Dermis blood vessel endothelial cell (primary cell): Measurements from ENCODE around the gene KRT4. TPM values are rescaled to one million over a fixed set of nuclear protein-coding genes. Genes with fewer than 3 reads are reported as not detected.
A peak's percentile ranks its signal among the peaks of the same experiment; 100 is the strongest.

Experiments
- DNase-seq: peaks from one replicate; pipeline ENCODE4 v3.0.0; 2010
- total RNA-seq: library from RNA; depleted of rRNA; stranded (reverse); fragments of >200 nt; gene quantifications from 2 replicates; pipeline ENCODE4 v1.2.3, GENCODE V29; 2014

The KRT4 gene
- total RNA-seq, 1 donor from 2014 or later = not detected

DNA sequence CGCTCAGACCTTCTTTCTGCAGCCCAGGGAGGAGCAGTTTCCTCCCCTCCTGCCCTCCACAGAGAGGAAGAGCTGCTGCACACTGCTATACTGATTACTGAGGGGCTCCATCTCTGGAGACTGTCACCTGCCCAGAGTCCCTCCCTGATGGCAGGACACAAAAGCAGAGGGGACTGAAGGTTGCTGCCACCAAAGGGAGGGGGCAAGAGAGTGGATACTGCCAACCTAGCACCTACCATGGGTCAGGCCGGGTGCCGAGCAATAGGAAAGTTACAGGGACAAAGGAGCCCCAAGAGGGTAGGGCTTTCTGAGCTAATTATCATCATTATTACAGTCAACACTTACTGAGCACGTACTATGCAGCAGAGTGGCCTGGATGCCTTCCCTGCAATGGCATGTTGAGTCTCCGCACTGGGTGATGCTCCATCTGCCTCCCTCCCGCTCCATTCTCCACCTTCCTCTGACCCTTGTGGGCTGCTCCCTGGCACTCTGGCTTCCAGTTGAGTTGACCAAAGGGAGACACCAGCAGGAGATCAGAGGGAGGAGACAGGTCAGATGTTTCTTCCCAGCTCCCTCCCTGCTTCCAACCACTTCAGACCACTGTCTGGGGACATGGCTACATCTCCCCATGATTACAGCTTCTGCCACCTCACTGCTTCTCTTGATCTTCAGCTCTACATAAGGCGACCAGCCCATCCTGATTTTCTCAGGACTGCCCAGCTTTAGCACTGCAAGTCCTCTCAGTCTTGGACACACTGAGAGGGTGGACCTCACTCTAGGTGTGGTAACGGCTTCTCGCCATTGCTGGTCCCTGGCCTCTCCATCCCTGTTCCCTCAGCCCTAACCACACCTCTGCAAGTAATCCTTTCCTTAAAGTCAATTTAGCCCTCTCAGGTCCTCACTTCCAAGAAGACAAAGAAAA is 22.8 kb upstream of the KRT4 start:
- DNase-seq = no peak

DNA sequence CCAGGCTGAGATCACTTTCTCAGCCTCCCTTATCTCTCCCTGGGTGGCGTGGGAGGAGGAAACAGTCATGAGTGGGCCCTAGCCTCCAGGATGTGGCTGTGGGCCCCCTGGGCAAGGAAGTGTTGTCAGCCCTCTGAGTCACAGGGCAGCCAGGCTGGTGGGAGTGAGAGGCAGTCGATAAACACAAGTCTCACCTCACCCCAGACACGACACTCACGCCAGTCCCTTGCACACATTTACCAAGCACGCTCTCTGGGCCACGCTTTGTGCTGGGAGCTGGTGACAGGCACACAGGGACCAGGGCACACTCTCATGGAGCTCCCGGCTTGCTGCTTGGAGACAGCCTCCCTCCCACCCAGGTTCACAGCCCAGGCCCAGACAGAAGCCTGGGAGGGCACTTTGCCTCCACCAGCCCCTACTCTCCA is 22.1 kb upstream of the KRT4 start:
- DNase-seq = peak; percentile 55

DNA sequence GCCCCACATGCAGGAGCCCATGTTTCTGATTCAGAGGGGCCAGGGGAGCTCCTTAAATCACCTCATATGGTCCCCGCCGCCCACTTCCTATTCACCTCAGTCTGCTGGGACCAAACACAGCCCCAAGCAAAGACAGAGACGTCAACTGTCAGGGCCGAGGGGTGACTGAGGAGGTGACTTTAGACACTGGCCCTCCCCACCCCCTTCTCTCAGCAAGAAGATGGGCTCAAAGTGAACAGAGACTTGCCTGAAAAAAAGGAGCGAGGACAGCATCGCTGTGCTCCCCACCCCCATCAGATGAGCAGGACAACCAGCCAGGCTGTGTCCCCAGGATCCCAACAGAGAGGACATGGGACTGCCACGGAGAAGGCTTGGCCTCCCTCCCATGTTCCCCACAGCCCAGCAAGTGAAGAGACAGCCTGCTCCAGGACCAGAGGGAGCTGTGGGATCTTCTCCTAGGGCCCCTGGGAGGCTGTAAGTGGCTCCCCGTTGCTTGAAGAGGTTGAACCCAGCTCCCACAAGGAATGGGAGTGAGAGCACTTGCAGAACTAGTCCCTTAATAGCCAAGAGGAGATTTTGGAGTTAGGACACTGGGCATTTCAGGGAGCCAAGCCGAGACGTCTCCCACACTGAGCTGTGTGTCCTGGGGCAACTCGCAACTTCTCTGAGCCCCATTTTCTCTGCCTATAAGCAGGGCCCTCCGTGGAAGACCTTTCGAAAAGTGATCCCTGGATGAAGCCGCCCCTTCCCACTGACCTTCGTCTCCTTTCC is 21.5 kb upstream of the KRT4 start:
- no peak for DNase-seq

DNA sequence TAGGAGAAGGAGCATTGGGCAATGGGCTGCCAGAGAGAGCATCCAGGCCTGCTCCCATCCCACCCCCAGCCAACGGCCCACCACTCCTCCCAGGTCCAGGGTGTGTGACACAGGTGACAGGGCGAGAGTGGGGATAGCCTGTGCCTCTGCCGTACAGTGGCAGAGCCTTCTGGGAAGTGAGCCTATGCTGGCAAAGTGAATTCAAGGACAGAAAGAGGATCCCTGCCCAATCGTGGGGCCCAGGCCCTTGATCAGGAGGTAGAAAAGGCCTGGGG is 20.7 kb upstream of the KRT4 start:
- DNase-seq = no peak

DNA sequence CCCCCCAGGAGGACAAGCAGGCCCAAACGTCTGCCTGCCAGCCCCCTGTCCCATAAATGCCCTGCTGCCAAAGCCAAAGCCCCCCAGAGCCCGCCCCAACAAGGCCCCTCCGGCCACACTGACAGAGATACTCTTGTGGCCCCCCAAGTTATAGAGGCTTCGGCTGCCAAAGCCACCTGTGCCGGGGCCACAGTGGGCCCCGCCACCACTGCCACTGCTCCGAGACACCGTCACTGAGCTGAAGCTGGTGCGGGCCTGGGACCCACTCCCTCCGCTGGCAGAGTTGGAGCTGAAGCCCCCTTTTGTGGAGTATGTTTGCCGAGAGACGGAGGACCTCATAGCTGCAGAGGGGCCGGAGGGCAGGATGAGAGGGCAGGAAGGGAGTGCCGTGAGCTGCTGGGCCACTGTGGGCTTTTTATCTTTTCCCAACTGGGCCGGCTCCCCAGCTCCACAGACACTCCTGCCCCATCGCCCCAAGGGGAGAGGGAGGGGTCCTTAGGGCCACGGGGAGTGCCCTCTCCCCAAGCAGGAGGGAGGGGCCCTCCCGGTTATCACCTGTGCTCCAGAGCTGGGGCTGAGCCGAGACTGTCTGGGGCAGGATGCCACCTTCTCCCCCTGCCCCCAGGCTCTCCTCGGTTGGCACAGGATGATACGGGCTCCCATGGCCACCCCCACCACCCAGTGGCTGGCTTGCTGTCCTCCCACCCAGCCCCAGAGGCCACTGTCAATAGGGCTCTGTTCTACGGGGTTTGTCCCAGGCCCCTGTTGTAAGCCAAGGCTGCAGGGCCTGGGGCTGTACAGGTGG is 20.2 kb upstream of the KRT4 start, which contains the start of gene KRT79:
KRT79 (minus strand) TSS at position 390 of the 805 bp plus-strand sequence; CDS start at position 339, 51 bp downstream.
- DNase-seq = no peak

DNA sequence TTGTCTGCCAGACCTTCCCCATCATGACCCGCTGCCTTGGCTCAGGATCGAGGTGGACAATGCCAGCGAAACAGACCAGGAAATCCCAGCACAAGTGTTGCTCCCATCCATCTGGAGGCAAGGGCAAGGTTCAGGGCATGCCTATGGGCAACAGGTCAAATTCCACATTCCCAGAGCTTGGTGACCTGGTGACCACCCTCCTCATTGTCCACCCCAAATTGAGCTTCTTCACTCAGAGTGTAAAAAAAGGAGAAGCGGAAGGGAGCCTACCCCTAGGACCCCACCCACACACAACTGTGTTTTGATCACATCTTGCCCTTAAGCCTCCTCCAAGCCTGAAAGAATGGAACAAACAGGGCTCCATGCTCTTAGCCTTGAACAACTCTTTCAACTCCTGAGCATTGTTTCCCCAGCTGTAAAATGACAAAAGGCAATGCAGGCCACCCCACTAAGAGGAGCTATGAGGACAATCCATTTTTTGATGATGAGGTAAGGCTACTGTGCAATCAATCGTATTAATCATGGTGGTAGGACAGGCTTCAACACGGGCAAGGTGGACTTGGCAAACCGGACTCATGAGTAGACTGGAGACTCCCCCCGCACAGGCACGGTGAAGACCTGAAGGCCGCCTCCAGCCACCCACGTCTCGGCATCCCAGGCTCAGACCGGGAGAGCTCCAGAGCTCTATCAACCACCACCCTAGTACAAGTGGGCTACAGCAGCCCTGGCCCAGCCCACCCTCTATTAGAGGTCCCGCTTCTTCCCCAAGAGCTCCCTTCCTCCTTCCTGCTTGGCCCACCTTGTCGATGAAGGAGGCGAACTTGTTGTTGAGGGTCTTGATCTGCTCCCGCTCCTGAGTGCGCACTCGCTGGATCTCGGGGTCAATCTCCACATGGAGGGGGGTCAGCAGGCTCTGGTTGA is 19.3 kb upstream of the KRT4 start:
- no peak for DNase-seq

DNA sequence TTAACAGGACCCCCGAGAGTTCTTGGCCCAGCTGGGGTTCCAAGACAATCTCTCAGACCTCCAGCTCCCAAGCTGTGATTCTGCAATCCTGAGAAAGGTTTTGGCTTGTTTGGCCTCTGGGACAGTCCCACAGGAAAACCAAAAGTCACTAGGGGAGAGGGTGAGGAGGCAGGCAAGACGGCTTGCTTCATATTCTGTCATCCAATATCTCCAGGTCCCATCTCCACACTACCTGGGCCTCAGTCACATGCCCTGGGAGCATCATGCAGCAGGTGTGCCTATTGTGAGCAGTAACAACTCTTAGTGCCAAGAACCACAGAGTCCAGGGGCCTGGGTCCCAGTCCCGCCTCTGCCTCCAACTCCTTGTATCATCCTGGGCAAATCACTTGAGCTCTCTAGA is 18.5 kb upstream of the KRT4 start:
- DNase-seq = no peak

DNA sequence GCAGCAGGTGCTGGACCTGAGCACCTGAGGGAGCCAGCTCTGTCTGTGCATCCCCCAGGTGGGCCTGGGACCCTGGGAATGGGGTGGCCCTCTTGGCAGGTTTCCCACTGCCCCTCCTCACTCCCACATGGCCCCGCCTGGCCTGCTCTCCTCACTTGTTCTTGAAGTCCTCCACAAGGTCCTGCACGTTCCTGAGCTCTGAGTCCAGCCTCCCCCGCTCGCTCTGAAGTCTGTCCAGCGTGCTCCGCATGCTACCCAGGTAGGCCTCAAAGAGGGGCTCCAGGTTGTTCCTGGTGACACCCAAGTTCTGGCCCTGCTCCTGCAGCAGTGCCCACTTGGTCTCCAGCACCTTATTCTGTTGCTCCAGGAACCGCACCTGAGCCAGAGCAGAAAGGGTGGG is 17.3 kb upstream of the KRT4 start:
- DNase-seq = no peak

DNA sequence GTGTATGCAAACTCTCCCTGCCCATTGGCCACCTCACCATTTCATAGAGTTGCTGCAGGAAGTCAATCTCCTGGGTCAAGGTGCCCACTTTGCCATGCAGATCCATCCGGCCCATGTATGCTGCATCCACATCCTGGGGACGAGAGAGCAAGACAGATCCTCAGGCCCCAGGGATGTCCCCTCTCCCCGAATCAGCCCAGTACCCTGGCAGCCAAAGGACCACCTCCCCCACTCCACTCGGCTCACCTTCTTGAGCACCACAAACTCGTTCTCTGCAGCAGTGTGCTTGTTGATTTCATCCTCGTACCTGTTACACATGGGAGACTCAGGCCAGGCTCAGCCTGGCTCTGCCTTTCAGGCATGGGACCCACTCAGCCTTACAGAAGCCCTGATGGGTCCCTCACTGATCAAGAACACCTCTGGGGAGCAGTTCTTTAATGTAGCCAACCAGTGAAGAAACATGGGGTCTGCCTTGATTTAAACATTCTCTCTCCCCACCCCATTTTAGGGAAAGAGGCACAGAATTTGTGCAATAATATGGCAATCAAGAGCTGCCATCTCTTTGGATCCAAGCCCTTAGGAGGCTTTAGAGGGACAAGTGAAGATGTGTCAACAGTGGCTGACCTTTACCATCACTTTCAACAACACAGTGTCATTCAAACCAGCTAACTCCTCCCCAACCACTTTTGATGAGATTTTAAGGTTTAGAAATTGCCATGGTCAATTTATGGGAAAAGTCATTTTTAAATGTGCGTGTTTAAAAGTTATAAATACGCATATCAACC is 16.3 kb upstream of the KRT4 start:
- DNase-seq = no peak

DNA sequence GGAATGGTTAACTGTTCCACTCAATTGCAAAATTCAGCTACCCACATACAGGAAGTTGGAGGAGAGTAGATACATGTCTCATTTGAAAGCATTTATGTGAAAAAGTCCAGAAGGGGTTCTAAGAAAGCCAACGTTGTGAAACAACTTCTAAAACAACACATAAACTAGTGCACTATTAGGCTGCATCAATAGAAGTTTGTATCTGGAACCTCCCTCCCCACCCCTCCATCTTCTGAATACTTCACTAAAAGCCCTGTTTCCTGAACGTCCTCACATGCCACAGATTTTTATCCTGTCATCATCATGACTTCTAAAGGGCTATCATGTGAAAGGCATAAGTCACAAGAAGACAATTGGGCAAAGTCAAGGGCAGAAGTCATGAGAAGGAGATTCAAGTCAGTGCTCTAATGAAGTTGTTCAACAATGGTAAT is 14.7 kb upstream of the KRT4 start:
- no peak for DNase-seq

DNA sequence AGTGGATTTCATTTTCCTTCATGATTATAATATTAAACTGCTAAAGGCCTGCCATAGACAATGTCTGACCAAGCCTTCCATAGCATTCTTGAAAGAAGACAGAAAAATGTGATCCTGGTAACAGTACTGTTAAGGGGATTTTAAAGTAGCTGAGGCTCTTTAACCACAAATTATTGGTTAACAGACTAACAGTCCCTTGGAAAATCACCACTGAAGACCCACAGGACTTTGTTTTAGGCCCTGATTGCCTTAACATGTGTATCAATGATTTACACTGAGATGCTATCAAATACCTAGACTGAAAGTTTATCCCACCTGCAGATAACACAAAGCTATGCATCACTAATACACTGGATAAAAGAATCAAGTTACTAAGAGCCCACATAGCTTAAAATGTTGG is 14.2 kb upstream of the KRT4 start:
- no peak for DNase-seq

DNA sequence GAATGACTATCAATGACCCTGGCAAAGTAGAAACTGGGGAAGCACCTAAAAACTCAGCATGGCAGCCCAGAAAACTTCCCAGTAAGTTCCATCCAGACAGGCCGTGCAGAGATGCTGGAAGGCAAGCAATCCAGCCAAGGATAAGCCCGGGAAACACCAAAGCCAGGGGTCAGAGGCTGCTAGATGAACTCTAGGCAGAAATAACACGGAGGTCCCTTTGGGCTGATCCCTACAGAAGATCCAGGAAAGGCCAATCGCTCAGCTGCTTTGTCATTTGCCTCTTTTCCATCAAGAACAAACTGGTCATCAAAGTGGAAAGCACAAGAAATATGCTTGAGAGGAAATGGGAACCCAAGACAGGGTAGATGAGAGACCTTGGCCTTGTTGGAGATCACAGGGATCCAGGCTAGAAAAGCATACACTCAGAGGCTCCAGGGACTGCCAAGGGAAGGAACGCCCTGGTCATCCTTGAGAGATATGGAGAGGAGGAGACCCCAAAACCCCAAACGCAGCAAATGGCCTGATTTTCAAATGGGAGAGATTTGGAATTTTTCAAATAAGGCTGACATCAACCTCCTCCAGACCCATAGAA is 13.7 kb upstream of the KRT4 start:
- DNase-seq = no peak

DNA sequence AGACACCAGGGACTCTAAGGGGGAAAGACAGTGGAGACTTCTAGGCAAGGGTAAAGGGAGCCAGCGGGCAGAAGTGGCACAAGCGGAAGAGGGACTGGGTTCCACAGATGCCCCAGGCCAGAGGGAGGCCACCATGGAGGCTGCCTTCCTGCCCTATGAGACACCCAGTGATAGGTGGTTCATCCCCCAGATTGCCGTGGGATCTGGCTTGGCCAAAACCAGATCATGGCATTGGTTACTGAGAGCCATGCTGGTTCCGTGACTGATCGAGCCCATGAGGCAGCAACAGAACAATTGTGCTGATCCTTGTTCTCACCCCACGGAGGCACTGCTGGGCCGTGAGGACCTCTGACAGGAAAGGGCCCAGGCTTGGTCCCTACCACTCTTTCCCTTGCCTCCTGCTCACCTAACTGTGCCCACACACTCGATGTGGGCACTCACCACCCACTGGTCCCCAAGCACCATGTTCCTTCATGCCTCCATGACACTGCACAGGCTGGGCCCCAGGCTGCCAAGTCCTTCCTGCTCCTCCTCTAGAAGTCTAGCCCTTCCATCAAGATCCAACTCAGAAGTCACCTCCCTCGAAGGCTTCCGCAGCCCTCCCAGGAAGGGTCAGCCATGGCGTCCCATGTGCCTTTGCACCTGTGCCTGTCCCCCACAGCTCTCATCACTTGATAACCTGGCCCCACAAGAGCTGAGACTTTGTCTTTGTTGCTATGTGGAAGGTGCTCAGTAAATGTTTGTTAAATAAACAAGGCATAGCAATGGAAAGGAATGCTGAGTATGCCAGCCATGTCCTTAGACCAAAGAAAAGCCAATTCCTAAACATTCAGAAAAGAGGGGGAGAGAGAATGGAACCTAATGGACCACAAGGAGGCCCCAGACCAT is 12.9 kb upstream of the KRT4 start:
- DNase-seq = no peak

DNA sequence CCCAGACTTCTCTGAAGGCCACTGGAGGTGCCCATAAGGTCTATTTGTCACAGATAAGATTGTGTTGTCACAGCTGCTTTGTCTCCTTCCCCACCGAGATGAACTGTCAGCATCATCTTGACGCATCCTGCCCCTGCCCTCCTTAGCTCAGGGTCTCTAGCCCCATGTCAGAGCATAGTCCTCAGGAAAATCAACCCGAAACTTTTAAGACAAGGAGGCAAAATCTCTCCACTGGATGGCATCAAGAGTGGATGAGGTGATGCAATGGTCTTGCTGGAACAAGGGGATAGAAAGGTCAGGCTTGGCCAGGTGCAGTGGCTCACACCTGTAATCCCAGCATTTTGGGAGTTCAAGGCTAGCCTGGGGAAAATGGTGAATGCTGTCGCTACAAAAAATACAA is 12.0 kb upstream of the KRT4 start:
- DNase-seq = no peak

DNA sequence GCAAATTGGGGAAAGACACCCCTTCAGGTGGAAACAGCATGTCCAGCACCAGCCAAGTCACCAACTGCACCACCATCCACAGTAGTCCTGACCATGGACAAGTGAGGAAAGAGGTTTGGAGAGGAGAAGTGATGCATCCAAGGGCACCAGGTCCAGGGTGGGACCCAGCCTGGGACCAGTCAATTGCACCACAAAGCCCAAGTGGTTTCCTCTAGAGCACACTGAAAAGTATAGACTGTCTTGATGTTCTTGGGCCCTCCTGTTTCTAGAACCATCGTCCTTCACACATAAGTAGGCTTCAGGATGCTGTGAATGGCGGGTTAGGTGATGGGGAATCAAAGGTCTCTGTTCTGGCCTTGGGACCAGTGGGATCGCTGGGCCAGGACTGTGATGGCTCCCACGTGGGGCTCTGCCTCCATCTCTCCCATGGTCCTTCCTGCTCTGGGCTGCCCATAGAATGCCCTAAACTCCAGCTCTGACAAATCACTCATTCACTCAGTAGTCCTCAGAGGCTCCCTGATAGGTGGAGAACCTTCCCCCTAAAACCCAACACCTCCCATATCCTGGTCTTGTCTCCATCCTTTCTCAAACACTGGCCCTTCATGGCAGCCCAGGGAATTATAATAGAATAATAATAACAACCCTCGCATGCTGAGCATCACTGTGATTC is 11.0 kb upstream of the KRT4 start:
- no peak for DNase-seq

DNA sequence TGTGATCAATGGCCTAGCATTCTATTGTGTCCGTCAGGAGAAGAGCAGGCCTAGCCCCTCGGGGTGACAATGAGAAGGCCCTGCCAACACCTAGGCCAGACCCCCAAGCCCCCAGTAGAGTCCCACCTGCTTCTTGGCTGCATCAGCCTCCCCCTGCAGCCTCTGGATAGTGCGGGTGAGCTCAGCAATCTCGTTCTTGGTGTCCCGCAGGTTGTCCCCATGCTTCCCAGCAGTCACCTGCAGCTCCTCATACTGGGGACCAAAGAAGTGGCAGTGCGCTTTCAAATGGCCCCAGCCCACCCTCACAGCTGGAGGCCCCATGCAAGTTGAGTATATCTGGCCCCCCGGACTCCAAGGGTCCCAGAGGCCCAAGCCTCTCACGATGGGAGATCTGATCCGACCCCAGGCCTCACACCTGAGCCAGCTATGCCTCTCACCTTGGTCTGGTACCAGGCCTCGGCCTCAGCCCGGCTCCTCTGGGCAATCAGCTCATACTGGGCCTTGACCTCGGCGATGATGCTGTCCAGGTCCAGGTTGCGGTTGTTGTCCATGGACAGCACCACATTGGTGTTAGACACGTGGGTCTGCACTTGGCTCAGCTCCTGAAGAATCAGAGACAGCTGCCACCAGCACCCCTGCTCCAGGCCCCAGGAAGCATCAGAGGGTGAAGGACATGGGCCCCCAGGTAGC is 10.0 kb upstream of the KRT4 start:
- no peak for DNase-seq

DNA sequence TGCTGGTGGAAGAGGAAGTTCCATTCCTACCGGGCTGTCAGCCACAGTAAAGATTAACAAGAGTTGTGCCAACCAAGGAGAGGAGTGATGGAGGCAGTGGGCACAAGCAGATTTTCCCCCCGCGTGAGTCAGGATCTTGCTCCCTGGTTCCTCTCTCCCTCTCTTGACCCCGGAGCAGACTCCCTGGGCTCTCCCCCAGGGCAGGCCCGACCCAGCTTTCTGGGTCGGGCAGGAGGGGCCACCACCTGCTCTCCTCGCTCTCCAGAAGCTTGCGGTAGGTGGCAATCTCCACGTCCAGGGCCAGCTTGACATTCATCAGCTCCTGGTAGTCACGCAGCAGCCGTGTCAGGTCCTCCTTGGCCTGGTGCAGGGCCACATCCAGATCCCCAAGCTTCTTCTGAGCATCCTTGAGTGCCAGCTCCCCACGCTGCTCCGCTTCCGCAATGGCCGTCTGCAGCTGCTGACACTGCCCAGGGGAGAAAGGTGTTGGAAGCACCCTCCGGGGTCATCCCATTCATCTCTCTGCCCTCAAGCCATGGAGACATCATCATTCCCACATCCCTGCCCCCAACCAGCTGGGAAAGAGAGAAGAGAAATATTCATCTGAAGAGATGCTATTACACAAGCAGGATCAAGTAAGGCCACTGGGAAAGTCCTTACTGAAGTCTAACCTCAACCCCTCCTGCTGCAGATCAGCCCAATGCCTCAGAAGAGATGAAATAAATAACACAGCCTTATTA is 9.0 kb upstream of the KRT4 start:
- no peak for DNase-seq
